Gastrocnemius medialis (tissue), 4 donors: ENCODE measurements around the gene GNB1L.

Source experiments
- CTCF ChIP-seq, 5 experiments: fragments of 450-650 bp in 3 of 5; fragments of 200-600 bp in 2 of 5; sonication (generic) in 2 of 5; IDR thresholded peaks in 4 of 5; conservative IDR thresholded peaks in 1 of 5; 1 replicate in 4 of 5; 2 replicates in 1 of 5; pipeline ENCODE4 v1.5.1; 2016 to 2019; ENCODE audit warnings: antibody characterized with exemption in 5 of 5, mild to moderate bottlenecking in 3 of 5, moderate library complexity in 3 of 5
- POLR2A ChIP-seq, 2 donors: fragments of 450-650 bp; IDR thresholded peaks; one replicate each; pipeline ENCODE4 v1.6.1; 2017; ENCODE audit warnings: antibody characterized with exemption in 2 of 2, mild to moderate bottlenecking in 2 of 2, moderate library complexity in 2 of 2

- no peak for TF ChIP-seq CTCF (IDR thresholded peaks at IDR 0.05 in 4 of 5, conservative IDR thresholded peaks at IDR 0.05 in 1 of 5)
- no peak for TF ChIP-seq POLR2A (IDR thresholded peaks at IDR 0.05)
These were observed 9.9 kb upstream of the GNB1L start for GRCh38 chr22:19864538-19865106.
